ENCODE results near the gene SAFB.

Gene SAFB

GRCh38 chr19:5628919-5629481 is 6.1 kb downstream of the SAFB start:
- DNase-seq = peak; percentile 68

- no peak for DNase-seq
Measured at GRCh38 chr19:5631567-5632240, 8.8 kb downstream of the SAFB start.

GRCh38 chr19:5632241-5632612 is 9.3 kb downstream of the SAFB start:
- no peak for DNase-seq

GRCh38 chr19:5632657-5633056 is 9.8 kb downstream of the SAFB start:
- DNase-seq = peak; percentile 22

GRCh38 chr19:5635427-5635826 is 12.5 kb downstream of the SAFB start:
- peak; percentile 48 for DNase-seq

- DNase-seq = no peak
Measured at GRCh38 chr19:5637971-5638370, 15.1 kb downstream of the SAFB start.

GRCh38 chr19:5641171-5641570 is 18.3 kb downstream of the SAFB start:
- no peak for DNase-seq

GRCh38 chr19:5642204-5642603 is 19.3 kb downstream of the SAFB start:
- DNase-seq = no peak

GRCh38 chr19:5643060-5643459 is 20.2 kb downstream of the SAFB start:
- no peak for DNase-seq

- DNase-seq = no peak
Measured at GRCh38 chr19:5644037-5644436, 21.2 kb downstream of the SAFB start.

GRCh38 chr19:5645409-5645808 is 22.5 kb downstream of the SAFB start:
- no peak for DNase-seq

GRCh38 chr19:5646703-5647102 is 23.8 kb downstream of the SAFB start:
- DNase-seq = no peak

- no peak for DNase-seq
Measured at GRCh38 chr19:5648464-5648863, 25.6 kb downstream of the SAFB start.

GRCh38 chr19:5651361-5651760 is 28.5 kb downstream of the SAFB start:
- no peak for DNase-seq

GRCh38 chr19:5652261-5652660 is 29.4 kb downstream of the SAFB start:
- no peak for DNase-seq

GRCh38 chr19:5654931-5655330 is 32.0 kb downstream of the SAFB start:
- no peak for DNase-seq

GRCh38 chr19:5655412-5655811 is 32.5 kb downstream of the SAFB start:
- no peak for DNase-seq

GRCh38 chr19:5661483-5661882 is 38.6 kb downstream of the SAFB start:
- no peak for DNase-seq

- no peak for DNase-seq
Measured at GRCh38 chr19:5663904-5664303, 41.0 kb downstream of the SAFB start.

GRCh38 chr19:5664515-5664914 is 41.6 kb downstream of the SAFB start:
- no peak for DNase-seq

GRCh38 chr19:5665781-5666513 is 43.1 kb downstream of the SAFB start:
- DNase-seq = no peak

GRCh38 chr19:5666921-5667610 is 44.2 kb downstream of the SAFB start:
- no peak for DNase-seq

GRCh38 chr19:5667751-5668271 is 44.9 kb downstream of the SAFB start:
- DNase-seq = no peak

- DNase-seq = no peak
Measured at GRCh38 chr19:5669212-5669611, 46.3 kb downstream of the SAFB start.
